HG03469 (cell line): Measurements from ENCODE around the gene NRF1.

Experiments used
- ATAC-seq: cut with Tn5 transposase; IDR thresholded peaks from one replicate; pipeline ENCODE4 v1.9.1; 2021; ENCODE audit warnings: mild to moderate bottlenecking, moderate library complexity, moderate number of reproducible peaks; ENCODE audit not compliant: unreplicated experiment

NRF1 gene

DNA sequence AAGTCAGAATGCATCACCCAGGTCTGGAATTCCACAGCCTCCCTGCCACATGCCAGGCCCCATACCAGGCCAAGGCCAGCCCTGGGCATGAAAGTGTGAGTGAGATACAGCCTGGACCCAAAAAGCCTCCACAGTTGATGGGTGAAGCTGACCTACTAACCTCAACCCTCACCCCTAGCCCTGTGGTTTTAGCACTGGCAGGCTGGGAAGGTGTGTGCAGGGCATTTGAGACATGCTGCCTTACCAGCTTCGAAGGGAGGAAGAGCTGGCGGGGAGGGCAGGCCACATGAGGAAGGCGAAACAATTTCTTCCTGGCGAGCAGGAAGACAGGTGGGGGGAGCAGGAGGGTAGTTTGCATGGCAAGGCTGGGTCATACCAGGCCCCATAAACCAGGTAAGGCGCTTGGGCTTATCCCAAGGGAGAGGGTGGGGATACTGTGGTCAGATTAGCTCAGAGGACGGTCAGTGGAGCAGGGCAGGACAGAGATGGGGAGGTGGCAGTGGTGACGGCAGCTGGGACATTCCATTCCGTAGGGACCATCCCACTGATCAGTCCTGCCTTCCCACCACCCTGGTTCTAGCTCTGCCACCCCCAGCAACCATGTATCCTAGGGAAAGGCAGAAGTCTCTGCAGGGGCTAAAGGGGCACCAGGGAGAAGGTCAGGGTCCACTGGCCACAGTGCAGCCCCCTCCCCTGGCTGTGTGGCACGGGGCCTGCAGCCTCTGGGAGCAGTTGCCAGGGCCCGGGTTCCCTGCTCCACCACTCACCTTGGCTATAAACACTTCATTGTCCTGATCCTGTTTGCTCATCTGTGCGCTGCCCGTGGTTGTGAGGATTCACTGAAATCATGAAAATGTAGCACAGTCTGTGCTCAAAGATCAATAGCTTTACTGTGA is 155.8 kb downstream of the NRF1 start:
- no peak for ATAC-seq

DNA sequence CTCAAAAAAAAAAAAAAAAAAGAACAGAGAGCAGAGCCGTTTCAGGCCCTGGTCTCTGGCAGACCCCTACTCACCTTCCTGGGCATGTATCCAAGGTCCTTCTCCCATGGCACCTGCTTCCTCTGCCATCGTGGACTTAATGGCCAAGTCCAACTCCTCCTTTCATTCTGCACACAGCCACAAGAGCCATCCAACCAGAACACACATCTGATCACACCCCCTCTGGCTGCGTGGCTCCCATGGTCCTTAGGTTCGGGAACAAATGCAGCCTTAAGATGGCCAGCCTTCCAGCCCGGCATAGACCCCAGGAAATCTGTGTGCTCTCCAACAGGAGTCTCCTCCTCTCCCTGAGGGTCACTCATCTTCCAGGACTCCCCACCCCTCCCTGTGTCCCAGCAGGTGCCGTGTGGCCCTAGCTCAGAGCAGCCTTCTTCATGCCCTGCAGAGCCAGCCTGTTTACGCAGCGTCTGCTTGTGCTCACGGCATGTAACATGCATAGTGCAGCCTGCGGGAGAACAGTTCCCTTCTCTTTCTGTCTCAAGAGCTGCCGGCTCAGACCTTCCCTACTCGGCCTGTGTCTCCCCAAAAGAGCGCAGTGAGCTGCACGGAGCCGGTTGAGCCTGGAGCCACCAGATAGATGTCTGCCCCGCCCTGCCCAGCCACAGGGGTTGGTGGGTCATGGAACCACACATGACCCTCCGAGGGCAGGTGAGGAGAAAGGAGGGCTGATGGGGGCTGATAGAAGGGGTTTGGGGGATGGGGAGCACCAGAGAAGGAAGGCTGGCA is 157.3 kb downstream of the NRF1 start:
- ATAC-seq = no peak

DNA sequence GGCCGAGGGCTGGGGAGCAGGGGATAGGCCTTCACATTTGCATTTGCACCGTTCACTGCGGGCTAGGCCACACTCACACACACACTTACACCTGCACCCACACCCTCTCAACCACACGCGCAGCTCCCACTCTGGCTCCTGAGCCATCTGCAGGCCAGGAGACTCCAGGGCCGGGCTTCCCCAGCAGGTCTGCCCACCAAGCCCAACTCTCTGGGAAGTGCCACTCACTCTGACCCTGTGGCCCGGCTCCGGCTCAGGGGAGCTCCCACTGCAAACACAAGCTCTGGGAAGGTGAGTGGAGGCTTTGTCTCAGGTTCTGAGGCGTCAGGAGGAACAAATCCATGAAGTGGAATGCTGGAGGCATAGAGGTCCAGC is 157.9 kb downstream of the NRF1 start:
- ATAC-seq = no peak

DNA sequence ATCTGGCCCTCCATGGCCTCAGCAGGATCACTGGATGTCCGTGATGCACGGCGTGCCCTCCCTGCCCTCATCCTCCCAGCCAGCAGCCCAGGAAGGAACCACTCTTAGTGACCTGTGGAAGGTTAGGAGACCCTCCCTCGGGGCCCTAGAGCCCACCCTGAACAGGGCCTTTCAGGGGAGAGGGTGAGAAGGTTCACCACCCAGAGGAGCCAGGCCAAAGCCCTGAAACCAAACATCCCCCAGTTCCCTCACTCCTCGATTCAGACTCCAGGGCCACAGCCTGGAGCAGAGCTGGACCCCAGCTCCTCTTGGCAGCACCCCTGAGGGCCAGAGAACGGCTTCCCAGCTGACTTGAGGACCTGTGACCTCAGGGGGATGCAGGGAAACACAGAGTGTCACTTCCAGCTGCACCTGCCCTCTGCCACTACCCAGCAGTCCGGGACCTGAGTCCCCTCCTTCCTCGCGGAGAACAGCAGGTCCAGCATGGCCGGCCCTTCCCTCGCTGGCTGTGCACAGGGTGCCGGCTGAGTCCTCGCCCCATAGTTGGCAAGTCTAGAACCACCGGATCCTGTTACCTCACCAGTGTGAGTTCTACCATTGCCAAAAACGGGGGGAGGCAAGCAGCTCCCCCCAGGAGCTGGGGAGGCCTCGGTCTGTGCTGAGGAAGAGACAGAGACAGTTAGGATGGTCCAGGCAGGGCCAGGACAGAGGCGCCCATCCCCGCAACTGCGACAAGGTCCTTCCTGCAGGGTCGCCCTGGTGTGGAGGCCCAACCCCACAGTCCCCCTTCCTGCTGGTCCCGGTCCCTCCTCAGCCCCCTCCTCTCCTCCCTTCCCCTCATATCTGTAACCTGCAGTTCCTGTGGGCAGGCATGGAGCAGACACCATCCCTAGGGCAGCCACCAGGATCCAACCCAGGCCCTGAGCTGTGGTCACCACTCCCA is 158.6 kb downstream of the NRF1 start:
- ATAC-seq = no peak

DNA sequence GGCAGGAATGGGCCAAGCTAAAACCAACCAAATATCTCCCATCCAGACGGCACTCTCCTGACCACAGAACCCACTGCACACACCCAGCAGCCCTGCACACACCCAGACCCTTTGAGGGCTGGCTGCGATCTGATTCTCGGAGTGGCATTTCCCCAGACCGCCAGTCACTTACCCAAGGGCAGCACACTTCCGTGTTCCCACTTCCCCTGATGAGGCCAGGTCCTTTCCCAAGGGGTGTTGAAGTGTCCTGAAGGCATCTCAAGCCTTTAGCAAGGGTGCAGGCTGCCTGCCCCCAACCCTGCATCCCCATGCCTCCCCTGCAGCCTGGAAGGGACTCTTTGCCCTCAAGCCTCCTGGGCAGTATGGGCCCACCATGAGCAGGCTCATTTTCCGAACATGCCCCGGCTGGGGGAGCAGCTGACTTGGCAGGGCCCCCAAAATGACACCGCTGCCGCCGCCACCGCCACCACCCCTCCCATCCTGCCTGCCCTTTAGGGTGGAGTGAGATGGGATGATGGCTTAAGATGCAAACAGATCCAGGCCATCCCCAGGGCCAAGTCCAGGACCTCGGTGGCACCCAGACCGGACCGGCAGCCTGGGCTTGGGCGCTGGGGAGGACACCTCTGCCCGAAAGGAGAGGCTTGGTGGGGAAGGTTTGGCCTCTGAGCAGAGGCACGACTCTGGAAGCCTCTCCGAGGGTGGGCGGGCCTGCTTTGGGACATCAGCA is 159.8 kb downstream of the NRF1 start:
- no peak for ATAC-seq

DNA sequence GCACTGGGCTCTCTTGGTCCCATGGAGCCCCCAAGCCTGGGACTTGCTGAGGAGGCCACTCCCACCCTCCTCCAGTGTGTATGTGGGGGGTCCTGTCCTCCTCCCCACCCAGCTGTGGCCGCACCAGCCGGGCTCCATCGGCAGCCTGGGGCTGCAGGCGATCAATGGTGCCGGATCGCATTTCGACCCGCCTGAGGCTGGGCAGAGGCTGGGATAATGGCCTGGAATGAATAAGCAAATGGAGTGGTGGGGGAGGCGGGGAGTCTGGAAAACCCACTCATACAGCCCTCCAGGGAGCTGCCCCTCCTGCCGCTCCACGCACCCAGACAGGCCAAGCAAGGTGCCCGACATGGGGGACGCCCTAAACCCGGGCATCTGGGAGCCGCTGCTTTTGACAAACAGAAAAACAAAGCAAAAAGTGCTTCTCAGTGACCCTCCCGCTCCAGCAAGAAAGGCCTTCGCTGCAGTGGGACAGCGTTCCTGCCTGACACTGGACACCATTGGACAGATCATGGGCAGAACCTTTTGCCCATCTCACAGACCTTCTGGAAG is 160.5 kb downstream of the NRF1 start:
- ATAC-seq = no peak

DNA sequence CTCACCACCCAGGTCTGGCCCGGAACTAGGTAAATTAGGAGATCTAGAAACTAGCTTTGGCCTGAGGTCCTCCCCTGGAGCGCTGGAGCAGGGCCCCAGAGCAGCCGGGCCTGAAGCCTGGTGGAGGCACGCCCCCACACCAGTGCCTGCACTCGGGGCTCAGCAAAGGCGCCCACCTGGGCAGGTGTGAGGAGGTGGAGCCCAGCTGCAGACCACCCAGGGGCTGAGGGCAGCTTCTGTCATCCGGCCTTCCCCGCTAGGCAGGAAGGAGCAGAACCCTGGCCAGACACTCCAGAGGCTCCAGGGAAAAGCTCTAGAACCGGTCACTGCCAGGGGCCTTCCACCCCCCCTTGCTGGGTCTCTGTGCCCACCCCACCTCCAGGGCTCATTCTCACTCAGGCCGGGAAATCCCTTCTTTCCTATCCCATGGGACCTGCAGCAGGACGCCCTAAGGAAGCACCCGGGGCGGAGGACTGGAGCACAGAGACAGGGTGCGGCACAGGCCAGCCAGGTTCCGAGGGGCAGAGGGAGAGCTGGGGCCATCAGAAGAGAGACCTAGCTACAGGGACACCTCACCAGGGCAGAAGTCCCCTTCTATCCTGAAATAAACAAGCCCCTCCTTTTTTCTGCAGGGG is 161.2 kb downstream of the NRF1 start:
- no peak for ATAC-seq

DNA sequence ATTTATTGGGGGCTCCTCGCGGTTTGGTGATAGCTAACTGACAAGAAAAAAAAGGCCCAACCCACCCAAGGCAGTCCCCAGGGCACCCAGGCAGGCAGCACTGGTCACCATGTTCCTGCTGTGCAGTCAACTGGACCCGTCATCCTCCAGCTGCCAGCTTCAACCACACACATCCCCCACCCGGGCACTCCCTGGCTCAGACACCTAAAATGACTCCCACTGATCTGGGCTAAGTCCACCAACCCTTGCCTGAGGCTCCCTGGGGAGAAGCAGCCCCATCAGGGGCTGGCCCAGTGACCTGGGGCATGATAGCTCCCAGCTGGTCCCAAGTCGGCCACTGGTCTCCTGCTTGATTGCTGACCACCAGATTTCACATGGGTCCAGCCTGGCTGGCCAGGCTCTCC is 161.8 kb downstream of the NRF1 start:
- no peak for ATAC-seq

DNA sequence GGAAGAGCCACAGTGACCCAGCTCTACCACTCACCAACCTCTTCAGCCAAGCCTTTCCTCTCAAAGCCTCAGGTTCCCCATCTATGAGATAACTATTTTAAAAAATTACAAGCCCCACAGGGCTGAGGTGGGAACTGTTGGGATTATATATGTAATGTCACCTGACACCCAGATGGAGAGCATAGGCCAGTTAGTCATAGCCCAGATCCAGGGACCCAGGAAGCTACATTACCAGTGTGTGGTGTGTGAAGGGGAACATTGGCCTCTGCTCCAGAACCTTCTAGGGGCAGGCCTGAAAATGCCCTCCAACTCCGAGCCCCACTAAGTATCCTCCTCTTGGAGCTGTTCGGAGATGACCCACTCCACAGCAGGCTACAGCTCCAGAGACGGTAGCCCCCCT is 162.4 kb downstream of the NRF1 start:
- ATAC-seq = no peak

DNA sequence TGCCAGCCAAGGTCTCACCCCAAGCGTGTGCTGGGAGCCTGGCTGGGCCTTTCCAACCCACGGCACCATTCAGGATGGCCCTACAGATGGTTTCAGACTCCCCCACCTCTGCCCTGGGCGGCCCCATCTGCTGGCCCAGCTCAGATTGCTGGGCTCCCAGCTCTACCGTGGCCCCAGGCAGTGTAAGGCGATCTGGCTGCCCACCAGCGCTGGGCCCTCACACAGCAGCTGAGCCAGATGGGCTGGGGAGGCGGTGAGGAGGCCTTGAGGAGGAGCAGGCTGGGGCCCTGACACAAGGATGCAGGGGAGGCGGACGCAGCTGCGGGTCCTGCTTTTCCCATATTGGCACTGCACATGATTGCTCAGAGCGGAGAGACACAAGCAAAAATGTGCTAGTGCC is 162.8 kb downstream of the NRF1 start:
- ATAC-seq = no peak

DNA sequence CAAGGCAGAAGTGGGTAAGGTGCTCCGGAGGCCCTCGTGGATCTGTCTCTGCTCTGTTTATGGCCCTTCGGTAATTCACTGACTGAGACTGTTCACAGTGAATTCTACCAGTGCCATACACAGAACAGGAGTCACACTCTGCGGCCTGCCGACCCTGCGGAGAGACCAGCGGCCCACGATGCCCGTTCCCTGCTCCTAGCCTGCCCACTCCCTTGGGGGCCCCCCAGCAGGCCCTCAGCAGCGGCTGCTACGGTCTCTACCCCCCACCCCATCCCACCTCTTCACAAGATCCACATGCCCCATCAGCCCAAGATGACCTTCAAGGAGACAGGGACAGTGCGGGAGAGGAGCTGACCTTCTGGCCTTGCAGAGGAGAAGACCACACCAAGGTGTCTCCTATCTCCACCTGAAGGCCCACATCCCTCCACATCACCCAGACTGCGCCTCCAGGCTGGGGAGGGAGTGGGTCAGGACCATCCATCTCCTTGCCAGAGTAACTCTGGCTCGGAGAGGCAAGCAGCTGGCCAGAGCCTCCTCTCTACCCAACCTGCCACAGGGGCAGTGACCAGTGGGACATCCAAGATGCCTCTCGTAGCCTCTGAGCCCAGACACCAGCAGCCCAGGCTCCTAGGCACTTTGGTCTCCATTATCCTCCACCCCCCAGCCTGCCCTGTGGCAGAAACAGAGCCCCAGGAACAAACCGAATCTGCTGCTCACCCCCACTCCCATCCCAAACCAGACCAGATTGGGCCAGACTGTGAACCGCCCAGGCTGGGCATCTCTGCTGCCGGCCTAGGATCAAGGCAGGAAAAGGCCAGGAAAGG is 163.6 kb downstream of the NRF1 start:
- ATAC-seq = no peak

DNA sequence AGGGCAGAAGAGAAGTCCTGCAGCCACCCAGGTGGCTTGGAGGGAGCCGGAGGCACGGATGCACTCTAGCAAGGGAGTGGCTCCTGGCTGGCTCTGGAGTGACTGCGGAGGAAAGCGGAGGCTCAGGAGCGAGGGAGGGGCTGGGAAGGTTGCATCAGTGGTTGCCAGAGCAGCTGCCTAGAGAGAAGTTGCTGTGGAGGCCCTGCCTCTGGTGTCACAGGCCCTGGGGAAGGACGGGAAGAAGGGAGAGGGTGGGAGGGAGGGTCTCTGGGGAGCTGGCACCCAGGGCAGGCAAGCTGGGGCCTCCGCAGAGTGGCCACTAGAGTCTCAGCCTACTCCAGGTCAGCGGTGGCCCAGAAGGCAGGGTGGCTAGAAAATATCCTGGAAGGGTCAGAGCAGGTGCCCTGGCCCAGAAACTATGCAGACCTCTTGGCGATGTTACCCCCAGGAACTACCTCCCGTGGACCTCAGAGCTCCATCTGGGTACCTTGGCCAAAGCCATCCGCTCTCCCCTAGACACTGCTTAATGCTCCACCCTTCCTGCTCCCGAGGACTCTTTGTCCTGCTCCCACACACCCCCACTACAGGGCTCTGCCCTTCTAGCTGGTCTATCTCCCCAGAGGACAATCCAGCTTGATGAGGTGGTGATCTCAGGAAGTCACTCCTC is 164.3 kb downstream of the NRF1 start:
- no peak for ATAC-seq

DNA sequence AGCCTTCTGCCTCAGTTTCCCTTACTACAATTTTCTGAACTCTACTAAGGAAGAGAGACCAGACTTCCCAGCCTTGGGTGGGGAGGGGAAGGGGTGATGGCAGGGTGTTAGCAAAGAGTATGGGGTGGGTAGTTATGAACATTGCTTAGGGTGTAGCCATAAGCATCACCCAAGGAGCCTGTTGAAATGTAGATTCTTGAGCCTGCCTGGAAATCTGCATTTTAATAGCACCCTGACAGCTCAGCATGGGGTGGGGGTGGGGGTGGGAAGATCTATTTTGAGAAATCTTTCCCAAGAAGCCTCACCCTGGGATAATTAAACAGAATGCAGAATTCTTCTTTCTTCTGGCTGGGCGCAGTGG is 164.8 kb downstream of the NRF1 start:
- ATAC-seq = no peak

DNA sequence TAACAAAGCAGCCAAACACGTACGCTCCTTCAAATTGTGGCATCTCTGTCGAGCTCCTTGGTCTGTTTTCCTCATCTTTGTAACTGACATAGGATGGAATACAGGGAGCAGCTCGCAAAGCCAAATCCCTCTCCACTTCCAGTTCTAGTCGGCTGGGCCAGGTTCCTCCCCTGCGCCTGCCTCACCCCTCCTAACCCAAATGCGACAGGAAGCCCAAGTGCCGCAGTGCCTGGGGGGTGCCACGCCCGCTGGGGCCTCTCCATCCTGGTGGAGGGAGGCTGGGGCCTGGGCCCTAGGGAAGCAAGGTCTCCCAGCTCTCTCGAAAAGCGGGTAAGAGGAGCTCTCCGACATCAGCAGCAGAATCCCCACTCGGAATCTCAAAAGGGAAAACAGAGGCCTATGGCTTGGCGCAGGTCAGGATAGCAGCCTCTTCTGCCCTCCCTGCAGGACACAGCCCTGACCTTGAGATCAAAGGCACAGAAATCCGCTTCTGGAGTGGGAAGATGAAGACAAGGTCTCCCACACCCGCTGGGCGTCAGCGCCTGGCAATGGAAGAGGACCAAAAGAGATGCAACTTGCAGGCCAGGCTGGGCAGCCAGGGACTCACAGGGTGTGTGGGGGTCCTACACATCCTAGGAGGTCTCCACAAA is 165.8 kb downstream of the NRF1 start:
- no peak for ATAC-seq

DNA sequence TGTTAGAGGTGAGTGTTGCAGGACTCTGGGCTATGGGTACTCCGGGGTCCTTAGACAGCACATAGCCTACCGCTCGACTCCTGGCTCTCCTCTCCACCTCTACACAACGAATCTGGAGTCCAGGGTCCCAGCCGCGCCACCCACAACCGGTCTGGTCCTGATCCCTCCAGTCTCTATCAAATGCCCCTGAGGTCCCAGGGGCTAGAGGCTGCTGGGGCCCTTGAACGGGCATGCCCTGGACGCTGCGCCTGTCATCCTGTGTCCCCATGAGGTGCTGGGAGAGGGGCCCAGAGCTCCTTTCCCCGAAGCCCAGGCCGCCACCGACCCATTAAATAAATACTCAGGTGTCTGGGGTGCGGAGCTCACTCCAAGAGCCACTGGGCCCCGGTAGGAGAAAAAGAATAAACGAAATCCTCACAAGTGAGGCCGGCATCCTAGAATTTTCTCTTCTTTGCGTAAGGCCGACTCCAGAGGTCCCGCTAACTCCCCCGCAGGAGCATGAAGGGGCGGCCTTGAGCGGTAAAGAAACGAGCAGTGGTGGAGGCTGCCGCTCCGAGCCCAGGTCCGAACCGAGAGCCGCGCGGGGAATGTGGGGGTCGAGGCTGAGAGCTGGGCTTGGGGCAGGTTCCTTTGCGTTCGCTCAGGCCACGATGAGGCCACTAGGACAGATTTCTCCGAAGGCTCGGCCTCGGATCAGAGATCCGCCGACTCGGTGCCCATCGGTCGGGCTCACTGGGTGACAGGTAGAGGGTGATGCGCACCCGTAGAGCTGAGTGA is 166.7 kb downstream of the NRF1 start:
- no peak for ATAC-seq

DNA sequence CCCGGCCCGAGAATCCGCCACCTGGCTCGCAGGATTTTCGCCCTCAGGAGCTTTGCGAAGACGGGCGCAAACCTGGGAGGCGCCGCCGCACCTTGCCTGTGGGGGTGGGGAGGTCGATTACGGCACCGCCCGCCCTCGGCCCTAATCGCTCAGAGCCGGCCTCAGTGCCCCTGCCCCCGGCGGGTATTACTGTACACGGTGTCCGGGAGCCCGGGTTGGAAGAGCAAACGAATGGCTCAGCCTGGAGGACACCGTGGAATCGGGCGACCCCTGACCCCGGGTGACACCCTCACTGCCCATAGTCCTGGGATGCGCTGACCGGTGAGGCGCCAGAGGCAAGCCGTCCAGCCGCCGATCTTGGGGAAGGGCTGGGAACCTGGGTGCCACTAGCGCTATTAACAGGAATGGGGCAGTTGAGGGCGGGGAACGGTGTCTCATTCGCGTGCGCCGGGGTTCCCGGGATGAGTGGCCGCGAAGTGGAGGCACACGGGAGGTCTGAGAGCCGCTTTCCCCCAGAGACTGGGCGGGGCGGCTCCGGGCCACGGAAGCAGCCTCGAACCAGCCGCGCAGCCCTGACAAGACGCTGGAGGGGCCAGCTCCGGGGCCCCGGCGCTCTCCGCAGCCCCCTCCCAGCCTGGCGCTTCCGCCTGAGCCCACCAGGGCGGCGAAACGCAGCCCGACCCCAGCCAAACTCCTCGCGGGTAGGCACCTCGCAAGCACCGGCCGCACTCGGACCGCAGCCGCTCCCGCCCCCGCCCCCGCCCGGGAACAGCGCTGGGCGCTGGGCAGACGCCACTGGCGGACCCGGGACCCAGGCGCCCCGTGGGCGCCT is 167.5 kb downstream of the NRF1 start:
- ATAC-seq = no peak
